Measurements from ENCODE around the gene BBIP1. TPM values are rescaled to one million over a fixed set of nuclear protein-coding genes. Genes with fewer than 3 reads are reported as not detected.
"Not testable (repeated sequence)": the region's sequence is repeated elsewhere in the genome, so short reads cannot be mapped to it uniquely, and the experiment has no call there.

BBIP1 gene
- total RNA-seq, 1 donor from 2014 or later, result 37.1 TPM

GRCh38 chr10:110923856-110924493 is 5.0 kb upstream of the BBIP1 start:
- DNase-seq (ENCODE audit: low read depth), result peak; percentile 90

DNA sequence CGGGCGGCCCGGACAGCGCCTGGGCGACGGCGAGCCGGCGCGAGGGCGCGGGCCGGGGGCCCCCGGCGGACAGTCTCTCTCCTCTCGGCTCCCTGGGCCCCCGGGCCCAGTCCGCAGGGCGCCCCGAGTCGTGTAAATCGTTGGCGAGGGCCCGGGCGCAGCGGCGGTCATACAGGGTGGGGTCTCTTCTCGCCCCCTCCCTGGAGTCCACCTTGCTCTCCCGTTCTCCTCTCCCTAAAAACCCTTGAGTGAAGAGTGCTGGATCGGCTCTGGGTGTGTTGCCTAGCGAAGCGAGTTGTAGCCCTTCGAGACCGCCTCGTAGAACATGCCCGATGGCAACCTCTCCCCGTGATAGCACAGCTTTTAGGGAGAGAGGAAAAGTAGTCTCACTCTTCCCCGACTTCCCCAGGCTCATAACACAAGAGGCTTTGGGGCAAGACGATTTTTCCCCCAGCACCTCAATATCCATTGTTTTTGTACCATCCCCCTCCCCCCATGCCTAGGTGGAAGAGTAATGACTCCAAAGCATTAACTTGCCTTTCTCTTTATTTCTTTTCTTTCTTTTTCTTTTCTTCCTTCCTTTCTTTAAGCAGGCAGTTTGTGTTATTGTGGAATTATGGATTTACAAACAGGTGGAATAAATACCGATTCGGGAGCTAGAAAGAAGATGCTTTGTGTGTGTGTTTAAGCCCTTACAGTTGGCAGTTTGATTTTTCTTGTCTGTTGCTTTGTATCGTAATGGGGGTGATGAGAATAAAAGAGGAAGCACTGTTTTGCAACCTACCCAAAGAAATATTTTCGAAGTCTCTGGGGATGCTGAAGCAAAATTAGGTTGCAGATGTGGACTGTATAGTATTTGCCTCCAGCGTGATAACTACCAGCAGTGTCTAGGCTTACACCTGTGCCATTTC is 1.2 kb upstream of the BBIP1 start:
- peak; percentile 16 for DNase-seq (ENCODE audit: low read depth)

DNA sequence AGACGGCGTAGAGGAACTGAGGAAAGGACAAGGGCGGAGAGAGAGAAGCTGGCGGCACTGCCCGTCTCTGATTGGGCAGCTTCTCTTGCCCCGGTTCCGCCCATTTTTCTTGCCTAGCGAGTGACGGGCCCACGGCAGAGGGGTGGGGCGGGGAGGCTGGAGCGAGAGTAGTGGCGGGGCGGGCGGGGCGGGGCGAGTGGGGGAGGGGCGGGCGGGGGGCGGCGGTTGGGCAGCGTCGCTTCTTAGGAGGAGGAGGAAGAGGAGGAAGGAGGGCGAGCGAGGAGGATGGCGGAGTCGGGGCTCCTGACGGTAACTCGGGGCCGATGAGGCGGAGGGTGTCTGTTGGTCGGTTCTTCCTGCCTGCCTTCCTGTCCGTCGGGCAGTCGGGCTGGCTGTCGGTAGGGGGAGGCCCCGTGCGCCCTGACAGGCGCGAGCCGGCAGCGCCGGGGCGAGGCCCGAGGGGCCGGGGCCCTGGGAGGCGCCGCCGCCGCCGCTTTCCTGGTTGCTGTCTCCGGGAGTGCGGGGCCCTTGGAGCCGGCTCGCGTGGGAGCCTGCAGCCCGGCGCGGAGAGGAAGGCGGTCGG is 460 bp upstream of the BBIP1 start, which contains the start of gene SHOC2:
Gene SHOC2, plus strand, starts transcription at position 256 of the 583 bp plus-strand sequence. CDS start 44,755 bp downstream, outside the sequence.
- no peak for DNase-seq (ENCODE audit: low read depth)

DNA sequence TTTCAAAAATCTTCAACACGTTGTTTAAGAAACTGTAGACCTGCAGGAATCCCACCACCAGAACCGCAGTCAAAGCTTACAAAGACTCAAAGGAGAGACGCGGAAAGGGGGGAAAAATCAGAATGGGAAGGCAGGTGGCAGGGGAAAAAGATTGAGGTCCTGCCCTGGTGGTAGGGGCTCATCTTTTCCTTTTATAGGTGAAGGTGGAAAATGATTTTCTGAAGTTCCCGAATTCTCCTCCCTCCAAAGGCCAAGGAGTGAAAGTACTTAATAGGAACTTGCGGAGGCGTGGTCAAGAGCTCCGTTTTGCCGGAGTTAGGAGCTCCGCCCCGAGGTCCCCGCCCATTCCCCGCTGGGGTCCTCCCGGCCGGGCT is 724 bp downstream of the BBIP1 start:
- DNase-seq (ENCODE audit: low read depth), result peak; percentile 92

DNA sequence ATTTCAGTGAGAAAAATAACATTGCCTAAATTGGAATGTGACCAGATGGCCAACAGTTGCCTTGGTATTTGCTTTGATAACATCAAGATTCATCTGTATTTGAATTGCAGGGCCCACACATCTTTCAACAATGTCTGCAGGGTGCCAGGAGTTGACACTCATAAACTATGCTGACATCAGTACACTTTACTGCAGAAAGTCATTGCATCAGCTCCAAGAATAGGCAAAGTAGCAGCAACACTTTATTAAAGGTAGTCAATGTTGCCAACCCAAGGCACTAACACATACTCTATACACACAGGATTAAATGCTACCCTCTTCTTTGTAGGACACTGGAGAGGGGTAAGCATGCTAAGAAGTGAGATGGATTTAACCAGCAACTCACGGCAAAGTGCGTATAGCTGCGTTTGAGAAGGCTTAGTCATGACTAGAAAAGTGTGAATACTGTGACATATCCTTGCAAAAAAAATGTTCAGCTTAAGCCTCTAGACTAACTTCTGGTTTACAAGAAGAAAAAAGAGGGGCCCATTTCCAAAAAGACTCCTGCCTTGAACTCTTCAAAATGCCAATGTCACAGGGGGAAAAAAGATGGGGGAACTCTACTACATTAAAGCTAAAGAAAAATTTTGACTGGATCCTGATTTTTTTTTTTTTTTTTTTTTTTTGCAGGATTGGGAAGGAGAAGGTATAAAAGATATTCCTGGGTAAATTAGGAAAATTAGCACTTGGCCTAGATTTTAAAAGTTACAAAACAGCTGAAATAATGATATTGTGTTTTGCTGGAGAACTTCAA is 2.2 kb downstream of the BBIP1 start:
- peak; percentile 63 for DNase-seq (ENCODE audit: low read depth)

DNA sequence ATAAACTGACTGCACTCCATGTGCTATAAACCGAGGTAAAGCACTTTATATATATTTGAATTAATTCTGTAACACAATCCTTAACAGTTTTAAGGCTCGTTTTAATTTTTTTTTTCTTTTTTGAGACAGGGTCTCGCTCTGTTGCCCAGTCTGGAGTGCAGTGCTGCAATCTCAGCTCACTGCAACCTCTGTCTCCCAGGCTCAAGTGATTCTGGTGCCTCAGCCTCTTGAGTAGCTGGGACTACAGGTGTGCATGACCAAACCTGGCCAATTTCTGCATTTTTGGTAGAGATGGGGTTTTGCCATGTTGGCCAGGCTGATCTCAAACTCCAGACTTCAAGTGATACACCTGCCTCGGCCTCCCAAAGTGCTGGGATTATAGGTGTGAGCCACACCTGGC is 3.4 kb downstream of the BBIP1 start:
- not testable (repeated sequence) for DNase-seq (ENCODE audit: low read depth)

GRCh38 chr10:110915035-110915434 is 3.9 kb downstream of the BBIP1 start:
- peak; percentile 69 for DNase-seq (ENCODE audit: low read depth)

- peak; percentile 15 for DNase-seq (ENCODE audit: low read depth)
Measured at GRCh38 chr10:110914431-110914830, 4.5 kb downstream of the BBIP1 start.

GRCh38 chr10:110912374-110912773 is 6.6 kb downstream of the BBIP1 start:
- DNase-seq (ENCODE audit: low read depth), result no peak

DNA sequence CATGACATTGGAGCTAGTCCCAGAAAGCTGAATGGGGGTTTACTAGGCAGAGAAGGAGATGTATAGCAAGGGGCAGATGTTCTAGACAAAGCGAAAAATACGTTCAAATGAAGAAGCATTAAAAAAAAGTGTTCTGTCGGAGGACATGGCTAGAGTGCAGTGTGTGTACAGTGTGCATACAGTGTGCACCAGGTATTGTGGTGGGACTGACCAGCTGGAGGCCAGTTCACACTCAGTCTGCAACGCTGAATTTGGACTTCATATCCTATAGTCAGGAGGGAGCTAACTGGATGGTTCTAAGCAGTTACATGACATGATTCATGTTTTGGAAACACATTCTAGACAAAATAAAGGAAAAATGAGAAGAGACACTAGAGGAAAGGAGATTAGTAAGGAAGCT is 8.8 kb downstream of the BBIP1 start:
- DNase-seq (ENCODE audit: low read depth), result no peak

DNA sequence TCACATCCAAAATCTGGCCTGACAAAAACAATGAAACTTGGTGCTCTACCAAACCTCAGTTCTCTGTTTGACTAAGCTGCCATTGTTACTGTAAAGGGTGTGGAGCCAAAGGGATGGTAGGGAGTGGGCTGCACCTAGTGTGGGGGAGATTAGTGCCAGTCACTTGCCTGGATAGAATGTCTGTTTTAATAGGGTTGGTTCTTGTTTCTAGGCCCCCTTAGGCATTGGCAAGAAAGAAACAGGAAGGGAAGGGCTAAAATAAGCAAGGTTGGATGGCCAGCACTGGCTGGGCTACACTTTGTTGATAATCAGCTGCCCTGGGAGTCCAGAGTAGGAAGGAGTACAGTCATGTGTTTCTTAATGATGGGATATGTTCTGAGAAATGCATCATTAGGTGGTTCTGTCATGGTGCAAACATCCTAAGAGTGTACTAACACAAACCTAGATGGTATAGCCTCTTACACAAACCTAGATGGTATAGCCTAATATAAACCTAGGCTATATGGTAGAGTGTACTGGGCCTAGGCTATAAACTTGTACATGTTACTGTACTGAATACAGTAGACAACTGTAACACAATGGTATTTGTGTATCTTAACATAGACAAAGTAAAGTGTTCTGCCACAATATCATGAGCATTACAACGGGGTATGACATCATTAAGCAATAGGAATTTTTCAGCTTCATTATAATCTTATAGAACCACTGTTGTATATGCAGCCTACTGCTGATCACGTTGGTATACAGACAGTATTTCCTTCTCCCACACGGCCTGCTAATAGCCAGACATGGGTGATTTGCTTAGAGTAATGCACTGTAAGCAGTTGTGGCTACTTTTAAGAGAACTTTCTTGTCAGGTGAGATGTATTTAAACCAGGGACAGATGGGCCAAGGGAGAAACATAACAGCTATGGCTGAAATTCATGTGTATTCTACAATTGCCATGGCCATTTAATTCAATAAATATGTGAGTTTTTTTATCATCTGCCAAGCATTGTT is 15.4 kb downstream of the BBIP1 start:
- DNase-seq (ENCODE audit: low read depth), result peak; percentile 11

- DNase-seq (ENCODE audit: low read depth), result peak; percentile 90
Measured at GRCh38 chr10:110901954-110902819, 16.8 kb downstream of the BBIP1 start.

GRCh38 chr10:110900983-110901382 is 18.0 kb downstream of the BBIP1 start:
- no peak for DNase-seq (ENCODE audit: low read depth)

- no peak for DNase-seq (ENCODE audit: low read depth)
Measured at GRCh38 chr10:110898391-110898790, 20.6 kb downstream of the BBIP1 start.

DNA sequence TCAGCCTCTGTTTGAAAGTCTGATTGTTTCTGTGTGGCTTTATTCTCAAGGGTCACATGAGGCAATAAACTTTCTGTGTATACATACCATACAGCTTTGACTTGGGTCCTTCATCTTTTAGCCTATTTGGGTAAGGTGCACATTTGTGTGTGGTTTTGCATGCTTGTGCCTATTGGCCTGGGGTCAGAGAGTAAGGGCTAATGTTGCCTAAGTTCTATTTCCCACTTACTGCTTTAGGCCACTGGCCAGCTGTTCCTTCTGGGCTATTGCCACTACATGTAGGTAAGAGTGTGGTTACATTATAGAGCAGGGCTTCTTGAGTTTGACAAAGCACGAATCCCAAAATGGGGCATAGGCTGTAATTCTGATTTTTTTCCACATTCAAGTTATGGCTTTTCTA is 21.8 kb downstream of the BBIP1 start:
- no peak for DNase-seq (ENCODE audit: low read depth)

GRCh38 chr10:110893559-110894179 is 25.3 kb downstream of the BBIP1 start:
- DNase-seq (ENCODE audit: low read depth), result peak; percentile 69

DNA sequence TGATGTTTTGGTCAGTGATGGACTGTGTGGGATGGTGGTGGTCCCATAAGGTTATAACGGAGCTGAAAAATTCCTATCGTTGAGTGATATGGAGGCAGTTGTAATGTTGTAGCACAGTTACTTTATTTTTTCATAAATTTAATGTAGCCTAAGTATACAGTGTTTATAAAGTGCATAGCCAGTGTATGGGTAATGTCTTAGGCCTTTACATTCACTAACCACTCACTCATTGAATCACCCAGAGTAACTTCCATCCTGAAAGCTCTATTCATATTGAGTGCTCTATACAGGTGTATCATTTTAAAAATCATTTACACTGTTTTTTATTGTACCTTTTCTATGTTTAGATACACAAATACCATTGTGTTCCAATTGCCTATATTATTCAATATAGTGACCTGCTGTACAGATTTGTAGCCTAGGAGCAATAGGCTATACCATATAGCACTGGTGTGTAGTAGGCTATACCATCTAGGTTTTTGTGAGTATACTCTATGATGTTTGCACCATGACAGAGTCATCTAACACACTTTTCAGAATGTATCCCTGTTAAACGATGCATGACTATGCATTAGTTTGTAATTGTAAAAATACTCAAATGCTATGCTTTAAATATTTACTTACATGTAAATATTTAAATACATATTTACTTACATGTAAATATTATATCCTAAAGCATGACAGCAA is 26.2 kb downstream of the BBIP1 start:
- no peak for DNase-seq (ENCODE audit: low read depth)

DNA sequence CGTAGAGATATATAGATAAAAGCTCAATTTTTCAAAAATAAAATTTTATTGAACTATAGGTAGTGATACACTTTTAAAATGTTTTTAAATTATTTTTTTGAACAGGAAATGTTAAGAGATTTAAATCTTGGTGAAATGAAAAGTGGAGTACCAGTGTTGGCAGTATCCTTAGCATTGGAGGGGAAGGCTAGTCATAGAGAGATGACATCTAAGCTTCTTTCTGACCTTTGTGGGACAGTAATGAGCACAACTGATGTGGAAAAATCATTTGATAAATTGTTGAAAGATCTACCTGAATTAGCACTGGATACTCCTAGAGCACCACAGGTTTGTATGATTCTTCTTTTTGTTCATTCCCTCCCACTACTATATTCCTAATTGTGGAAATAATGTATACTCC is 31.4 kb downstream of the BBIP1 start:
- DNase-seq (ENCODE audit: low read depth), result no peak

All from renal cortical epithelial cell (primary cell).